ENCODE results near the gene DOCK9.

DNA sequence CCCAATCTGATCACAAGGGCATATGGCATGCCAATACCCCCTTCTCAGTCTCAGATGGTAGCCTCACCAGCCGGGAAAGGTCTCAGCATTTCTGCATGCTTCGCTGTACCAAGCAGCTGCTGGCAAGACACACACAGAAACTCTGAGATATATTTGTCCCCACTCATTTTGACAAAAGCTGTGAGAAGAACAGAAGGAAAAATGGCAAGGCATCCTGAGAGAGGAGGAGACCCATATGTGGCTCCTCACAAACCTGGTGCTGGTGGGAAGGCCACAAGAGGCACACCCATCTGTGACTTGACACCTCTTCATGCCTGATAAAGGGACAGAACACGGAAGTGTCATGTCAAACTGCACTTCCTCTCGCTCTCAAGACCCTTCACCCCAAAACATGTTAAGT, 36.7 kb upstream of the DOCK9 start:
- TF ChIP-seq, protein P1, sequence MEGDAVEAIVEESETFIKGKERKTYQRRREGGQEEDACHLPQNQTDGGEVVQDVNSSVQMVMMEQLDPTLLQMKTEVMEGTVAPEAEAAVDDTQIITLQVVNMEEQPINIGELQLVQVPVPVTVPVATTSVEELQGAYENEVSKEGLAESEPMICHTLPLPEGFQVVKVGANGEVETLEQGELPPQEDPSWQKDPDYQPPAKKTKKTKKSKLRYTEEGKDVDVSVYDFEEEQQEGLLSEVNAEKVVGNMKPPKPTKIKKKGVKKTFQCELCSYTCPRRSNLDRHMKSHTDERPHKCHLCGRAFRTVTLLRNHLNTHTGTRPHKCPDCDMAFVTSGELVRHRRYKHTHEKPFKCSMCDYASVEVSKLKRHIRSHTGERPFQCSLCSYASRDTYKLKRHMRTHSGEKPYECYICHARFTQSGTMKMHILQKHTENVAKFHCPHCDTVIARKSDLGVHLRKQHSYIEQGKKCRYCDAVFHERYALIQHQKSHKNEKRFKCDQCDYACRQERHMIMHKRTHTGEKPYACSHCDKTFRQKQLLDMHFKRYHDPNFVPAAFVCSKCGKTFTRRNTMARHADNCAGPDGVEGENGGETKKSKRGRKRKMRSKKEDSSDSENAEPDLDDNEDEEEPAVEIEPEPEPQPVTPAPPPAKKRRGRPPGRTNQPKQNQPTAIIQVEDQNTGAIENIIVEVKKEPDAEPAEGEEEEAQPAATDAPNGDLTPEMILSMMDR (conservative IDR thresholded peaks at IDR 0.05; ENCODE audit: low read depth, low read length) = no peak
- TF ChIP-seq EZH2 (IDR thresholded peaks at IDR 0.05; ENCODE audit: low read length, unreplicated experiment) (no peak), EZH2phosphoT487 (IDR thresholded peaks at IDR 0.05; ENCODE audit: borderline replicate concordance, low read length) (no peak)
